ENCODE results near the gene BHLHA15.

- TF ChIP-seq CTCF (IDR thresholded peaks at IDR 0.05) (no peak), POLR2A (IDR thresholded peaks at IDR 0.05) (no peak)
Observed at GRCh38 chr7:98240961-98241673, 29.9 kb downstream of the BHLHA15 start.
